ENCODE measurements around the gene PDE10A.

DNA sequence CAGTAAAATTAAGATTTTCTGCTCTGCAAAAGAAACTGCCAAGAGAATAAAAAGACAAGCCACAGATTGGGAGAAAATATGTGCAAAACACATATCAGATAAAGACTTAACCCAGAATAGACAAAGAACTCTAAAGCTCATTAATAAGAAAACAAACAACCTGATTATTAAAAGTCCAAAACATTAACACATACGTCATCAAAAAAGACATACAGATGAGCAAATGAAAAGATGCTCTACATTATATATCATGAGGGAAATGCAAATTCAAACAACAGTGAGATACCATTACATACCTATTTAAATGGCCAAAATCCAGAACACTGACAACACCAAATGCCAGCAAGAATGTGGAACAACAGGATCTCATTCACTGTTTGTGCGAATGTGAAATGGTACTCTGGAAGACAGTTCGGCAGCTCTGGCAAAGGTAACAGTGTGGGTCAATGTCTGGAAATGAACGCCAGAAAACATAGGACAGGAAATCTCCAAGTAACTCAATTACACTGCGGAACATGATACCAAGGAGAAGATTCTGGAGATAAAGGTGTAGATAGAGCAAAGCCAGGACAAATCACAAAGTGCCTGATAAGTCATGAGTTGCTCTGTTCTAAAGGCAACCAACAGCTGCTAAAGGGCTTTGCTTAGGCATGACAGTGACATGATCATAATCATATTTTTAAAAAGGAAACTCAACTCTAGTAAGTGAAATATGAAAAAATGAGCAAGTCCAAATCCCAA is 96.8 kb downstream of the PDE10A start:
- TF ChIP-seq CTCF (conservative IDR thresholded peaks at IDR 0.05; ENCODE audit: low read depth, low read length) (no peak), EZH2 (IDR thresholded peaks at IDR 0.05; ENCODE audit: low read length, unreplicated experiment) (no peak)

Data from PC-3 (cell line).